MM.1S (cell line): ENCODE results near the gene ZNF451.

Experiments
- DNase-seq: peaks from one replicate; pipeline ENCODE4 v3.0.0-alpha.2; 2015
- H2AFZ ChIP-seq: fragments of 300-600 bp; sonication (generic); 2 replicates; pipeline ENCODE4 v1.6.0; 2016; ENCODE audit warnings: antibody characterized with exemption, low read length
- H3F3A ChIP-seq: fragments of 300-600 bp; sonication (generic); 2 replicates; pipeline ENCODE4 v1.6.1; 2016; ENCODE audit warnings: mild to moderate bottlenecking, antibody characterized with exemption, low read length, moderate library complexity, mixed read lengths; ENCODE audit not compliant: insufficient read depth
- H3K27ac ChIP-seq: fragments of 300-600 bp; sonication (generic); 2 replicates; pipeline ENCODE4 v1.5.1; 2016; ENCODE audit warnings: mild to moderate bottlenecking, low read length
- H3K27me3 ChIP-seq: fragments of 300-600 bp; sonication (generic); replicated peaks from 2 replicates; pipeline ENCODE4 v1.6.0; 2016; ENCODE audit warnings: low read length; ENCODE audit not compliant: insufficient read depth
- H3K36me3 ChIP-seq: fragments of 300-600 bp; sonication (generic); replicated peaks from 2 replicates; pipeline ENCODE4 v1.6.1; 2016; ENCODE audit warnings: mild to moderate bottlenecking, low read length, mixed read lengths; ENCODE audit not compliant: insufficient read depth
- H3K4me1 ChIP-seq: fragments of 300-600 bp; sonication (generic); 2 replicates; pipeline ENCODE4 v1.6.1; 2016; ENCODE audit warnings: low read length, mixed read lengths
- H3K4me2 ChIP-seq: fragments of 300-600 bp; sonication (generic); 2 replicates; pipeline ENCODE4 v1.6.0; 2016; ENCODE audit warnings: low read depth, low read length
- H3K4me3 ChIP-seq: fragments of 300-600 bp; sonication (generic); 2 replicates; pipeline ENCODE4 v1.5.1; 2016; ENCODE audit warnings: low read length, mixed read lengths
- H3K79me2 ChIP-seq: fragments of 300-600 bp; sonication (generic); 2 replicates; pipeline ENCODE4 v1.6.1; 2016; ENCODE audit warnings: mixed run types, low read length, mixed read lengths
- H3K9ac ChIP-seq: fragments of 300-600 bp; sonication (generic); 2 replicates; pipeline ENCODE4 v1.6.1; 2016; ENCODE audit warnings: low read length, mixed read lengths
- H3K9me2 ChIP-seq: fragments of 300-600 bp; sonication (generic); replicated peaks from 2 replicates; pipeline ENCODE4 v1.6.1; 2016; ENCODE audit warnings: mild to moderate bottlenecking, low read length, mixed read lengths; ENCODE audit not compliant: insufficient read depth
- H3K9me3 ChIP-seq: fragments of 300-600 bp; sonication (generic); replicated peaks from 2 replicates; pipeline ENCODE4 v1.6.1; 2016; ENCODE audit warnings: mild to moderate bottlenecking, low read length, mixed read lengths; ENCODE audit not compliant: insufficient read depth
- H4K20me1 ChIP-seq: fragments of 300-600 bp; sonication (generic); 2 replicates; pipeline ENCODE4 v1.6.1; 2016; ENCODE audit warnings: mild to moderate bottlenecking, low read length, moderate library complexity, mixed read lengths; ENCODE audit not compliant: insufficient read depth
- EZH2 ChIP-seq: fragments of 300-600 bp; sonication (generic); optimal IDR thresholded peaks from 2 replicates; pipeline ENCODE3; 2017; ENCODE audit warnings: low read depth, mild to moderate bottlenecking, antibody characterized with exemption, low read length, mixed read lengths
- EZH2phosphoT487 ChIP-seq: fragments of 300-600 bp; sonication (generic); IDR thresholded peaks from 2 replicates; pipeline ENCODE4 v1.6.1; 2018; ENCODE audit warnings: antibody characterized with exemption, low read length
- TF ChIP-seq, protein P1 (sequence below): fragments of 300-600 bp; sonication (generic); IDR thresholded peaks from 2 replicates; pipeline ENCODE4 v1.5.1; 2016; ENCODE audit warnings: antibody characterized with exemption, low read length, mixed read lengths

The ZNF451 gene

DNA sequence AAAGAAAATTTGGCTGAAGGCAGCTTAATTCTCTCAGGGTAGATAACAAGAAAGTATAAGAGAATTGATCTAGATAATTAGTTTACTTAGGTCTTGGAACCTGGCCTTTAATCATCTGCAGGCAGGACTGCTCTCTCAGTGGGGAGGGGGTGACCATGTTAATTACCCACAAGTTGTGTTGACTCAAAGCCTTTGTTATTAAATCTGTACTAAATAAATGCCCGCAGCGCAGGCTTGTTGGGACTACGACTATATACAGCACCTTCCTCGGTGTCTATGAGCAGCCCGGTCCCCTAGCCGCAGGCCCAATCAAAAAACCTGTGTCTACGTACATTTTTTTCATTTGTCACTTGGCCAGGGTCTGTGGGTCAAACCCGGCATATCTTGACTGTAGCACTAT is 15.6 kb upstream of the ZNF451 start:
- no peak overlapping the region for H3K27ac ChIP-seq
- H2AFZ ChIP-seq = no peak overlapping the region
- H3K79me2 ChIP-seq = no peaks in the 10 kb centered on the region
- H3K4me3 ChIP-seq = no peak overlapping the region
- TF ChIP-seq, protein P1, sequence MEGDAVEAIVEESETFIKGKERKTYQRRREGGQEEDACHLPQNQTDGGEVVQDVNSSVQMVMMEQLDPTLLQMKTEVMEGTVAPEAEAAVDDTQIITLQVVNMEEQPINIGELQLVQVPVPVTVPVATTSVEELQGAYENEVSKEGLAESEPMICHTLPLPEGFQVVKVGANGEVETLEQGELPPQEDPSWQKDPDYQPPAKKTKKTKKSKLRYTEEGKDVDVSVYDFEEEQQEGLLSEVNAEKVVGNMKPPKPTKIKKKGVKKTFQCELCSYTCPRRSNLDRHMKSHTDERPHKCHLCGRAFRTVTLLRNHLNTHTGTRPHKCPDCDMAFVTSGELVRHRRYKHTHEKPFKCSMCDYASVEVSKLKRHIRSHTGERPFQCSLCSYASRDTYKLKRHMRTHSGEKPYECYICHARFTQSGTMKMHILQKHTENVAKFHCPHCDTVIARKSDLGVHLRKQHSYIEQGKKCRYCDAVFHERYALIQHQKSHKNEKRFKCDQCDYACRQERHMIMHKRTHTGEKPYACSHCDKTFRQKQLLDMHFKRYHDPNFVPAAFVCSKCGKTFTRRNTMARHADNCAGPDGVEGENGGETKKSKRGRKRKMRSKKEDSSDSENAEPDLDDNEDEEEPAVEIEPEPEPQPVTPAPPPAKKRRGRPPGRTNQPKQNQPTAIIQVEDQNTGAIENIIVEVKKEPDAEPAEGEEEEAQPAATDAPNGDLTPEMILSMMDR = no peak
- no peak for TF ChIP-seq EZH2
- TF ChIP-seq EZH2phosphoT487 = no peak
- no peaks in the 10 kb centered on the region for H3K27me3 ChIP-seq
- H3K4me1 ChIP-seq = no peaks in the 10 kb centered on the region
- DNase-seq = no peak
- H3K9ac ChIP-seq = no peak overlapping the region
- H3K9me3 ChIP-seq = no peaks in the 10 kb centered on the region
- no peaks in the 10 kb centered on the region for H3K36me3 ChIP-seq
- H3K4me2 ChIP-seq = no peak overlapping the region
- H3K9me2 ChIP-seq = no peaks in the 10 kb centered on the region
- no peaks in the 10 kb centered on the region for H3F3A ChIP-seq
- no peaks in the 10 kb centered on the region for H4K20me1 ChIP-seq

DNA sequence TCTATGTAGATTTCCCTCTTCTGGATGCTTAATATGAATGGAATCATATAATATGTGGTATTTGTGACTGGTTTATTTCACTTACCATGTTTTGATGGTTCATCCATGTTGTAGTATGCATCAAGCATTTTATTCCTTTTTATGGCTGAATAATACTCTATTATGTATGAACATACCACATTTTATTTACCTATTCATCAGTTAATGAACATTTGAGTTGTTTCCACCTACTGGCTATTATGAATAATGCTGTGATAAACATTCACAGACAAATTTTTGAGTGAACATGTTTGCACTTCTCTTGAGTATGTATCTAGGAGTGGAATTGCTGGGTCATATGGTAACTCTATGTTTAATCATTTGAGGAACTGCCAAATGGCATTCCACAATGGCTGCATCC is 14.9 kb upstream of the ZNF451 start:
- Histone ChIP-seq H3K4me1 (no peaks in the 10 kb centered on the region), H3K27me3 (no peaks in the 10 kb centered on the region), H3K9me3 (no peaks in the 10 kb centered on the region), H3K9ac (no peak overlapping the region), H3K9me2 (no peaks in the 10 kb centered on the region), H4K20me1 (no peaks in the 10 kb centered on the region), H3K4me3 (no peak overlapping the region), H3F3A (no peaks in the 10 kb centered on the region), H2AFZ (no peak overlapping the region), H3K36me3 (no peaks in the 10 kb centered on the region), H3K79me2 (no peaks in the 10 kb centered on the region), H3K27ac (no peak overlapping the region), H3K4me2 (no peak overlapping the region)
- TF ChIP-seq EZH2 (no peak), EZH2phosphoT487 (no peak)
- TF ChIP-seq, protein P1 = 0 out of 2 replicates have a peak, but pooled peaks have one; percentile 6
- DNase-seq = no peak

DNA sequence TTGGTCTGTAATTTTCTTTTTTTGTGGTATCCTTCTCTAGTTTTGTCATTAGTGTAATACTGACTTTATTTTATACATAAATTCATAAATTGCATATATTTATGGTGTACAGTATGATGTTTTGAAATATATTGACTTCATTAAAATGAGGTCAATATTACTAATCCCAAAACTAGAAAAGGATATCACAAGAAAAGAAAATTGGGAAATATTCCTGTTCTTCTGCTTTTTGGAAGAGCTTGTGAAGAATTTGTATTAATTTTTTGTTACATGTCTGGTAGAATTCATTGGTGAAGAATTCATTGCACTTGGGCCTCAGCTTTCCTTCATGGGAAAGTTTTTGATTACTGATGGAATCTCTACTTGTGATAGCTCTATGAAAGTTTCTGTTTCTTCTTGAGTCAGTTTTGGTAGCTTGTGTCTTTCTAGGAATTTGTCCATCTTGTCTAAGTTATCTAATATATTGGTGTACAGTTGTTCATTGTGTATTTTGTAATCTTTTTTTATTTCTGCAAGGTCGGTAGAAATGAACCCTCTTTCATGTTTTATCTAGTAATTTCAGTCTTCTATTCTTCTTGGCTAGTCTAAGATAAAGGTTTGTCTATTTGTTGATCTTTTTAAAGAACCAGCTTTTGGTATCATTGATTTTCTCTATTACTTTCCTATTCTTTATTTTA is 11.3 kb upstream of the ZNF451 start:
- H3F3A ChIP-seq = no peaks in the 10 kb centered on the region
- H3K27me3 ChIP-seq = no peaks in the 10 kb centered on the region
- H4K20me1 ChIP-seq = no peaks in the 10 kb centered on the region
- H3K9ac ChIP-seq = no peak overlapping the region
- no peak overlapping the region for H2AFZ ChIP-seq
- H3K9me3 ChIP-seq = no peaks in the 10 kb centered on the region
- no peak overlapping the region for H3K27ac ChIP-seq
- H3K79me2 ChIP-seq = no peaks in the 10 kb centered on the region
- H3K9me2 ChIP-seq = no peaks in the 10 kb centered on the region
- DNase-seq = no peak
- H3K4me2 ChIP-seq = no peak overlapping the region
- H3K4me3 ChIP-seq = no peak overlapping the region
- TF ChIP-seq, protein P1 = no peak
- TF ChIP-seq EZH2phosphoT487 = no peak
- no peak for TF ChIP-seq EZH2
- H3K4me1 ChIP-seq = no peaks in the 10 kb centered on the region
- no peaks in the 10 kb centered on the region for H3K36me3 ChIP-seq
